ENCODE results near the gene IL15RA.

GRCh38 chr10:6020826-6021225 is 43.5 kb upstream of the IL15RA start:
- TF ChIP-seq CTCF (IDR thresholded peaks at IDR 0.05) (no peak), EP300 (IDR thresholded peaks at IDR 0.05) (no peak), POLR2AphosphoS5 (IDR thresholded peaks at IDR 0.05) (no peak)
